Germinal center (tissue), 1 donor: ENCODE results near the gene SRCAP.

Source experiments
- DNase-seq: peaks from one replicate; pipeline ENCODE4 v3.0.0; 2012; ENCODE audit warnings: mixed read lengths, low spot score

SRCAP gene

GRCh38 chr16:30775392-30776188, 76.6 kb downstream of the SRCAP start:
- DNase-seq = peak; percentile 58

- DNase-seq = no peak
These were observed 78.8 kb downstream of the SRCAP start for GRCh38 chr16:30777591-30778297.

- DNase-seq = no peak
These were observed 79.7 kb downstream of the SRCAP start for GRCh38 chr16:30778549-30779244.

DNA sequence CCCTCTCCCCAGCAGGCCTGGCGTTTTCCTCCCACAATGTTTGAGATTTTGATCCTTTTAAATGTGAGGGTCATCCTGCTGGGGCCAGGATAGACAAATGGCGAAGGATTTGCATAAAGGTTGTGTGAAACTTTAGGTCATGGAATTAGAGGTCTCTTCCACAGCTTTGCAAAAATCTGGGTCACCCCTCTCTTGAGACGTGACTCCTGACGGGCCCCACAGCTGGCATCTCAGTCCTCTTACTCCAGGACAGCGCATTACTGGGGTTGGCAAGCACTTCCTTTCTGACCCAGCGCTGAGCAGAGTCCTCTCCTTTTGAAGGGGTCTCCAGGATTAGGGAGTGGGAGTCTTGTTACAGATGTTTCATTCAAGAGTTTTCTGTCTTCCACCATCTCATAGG, 80.6 kb downstream of the SRCAP start:
- DNase-seq = no peak

- DNase-seq = no peak
These were observed 81.0 kb downstream of the SRCAP start for GRCh38 chr16:30780021-30780420.

- no peak for DNase-seq
These were observed 81.6 kb downstream of the SRCAP start for GRCh38 chr16:30780549-30780948.

- DNase-seq = no peak
These were observed 83.7 kb downstream of the SRCAP start for GRCh38 chr16:30782486-30783279.

- DNase-seq = no peak
These were observed 84.5 kb downstream of the SRCAP start for GRCh38 chr16:30783280-30784109.

DNA sequence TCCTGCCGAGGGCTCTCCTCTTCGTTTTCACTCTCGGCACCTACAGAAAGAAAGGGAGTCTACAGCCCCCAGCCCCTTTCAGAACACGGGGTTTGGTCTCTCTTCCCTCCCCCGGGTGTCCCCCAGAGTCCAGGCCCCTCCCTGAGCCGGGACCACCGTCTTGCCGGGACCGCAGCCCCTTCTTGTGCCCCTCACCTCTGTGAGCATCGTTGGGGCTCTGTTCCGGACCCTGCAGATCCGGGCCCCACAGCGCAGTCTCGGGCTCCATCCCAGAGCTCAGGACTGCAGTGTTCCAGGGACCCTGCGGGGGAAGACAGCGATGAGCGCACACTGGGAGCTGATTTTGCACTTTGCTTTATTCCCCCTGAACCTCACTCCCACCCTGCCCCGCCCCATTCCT, 85.2 kb downstream of the SRCAP start:
- no peak for DNase-seq

- no peak for DNase-seq
These were observed 86.4 kb downstream of the SRCAP start for GRCh38 chr16:30785126-30786106.

GRCh38 chr16:30786115-30786935, 87.4 kb downstream of the SRCAP start:
- DNase-seq = no peak

DNA sequence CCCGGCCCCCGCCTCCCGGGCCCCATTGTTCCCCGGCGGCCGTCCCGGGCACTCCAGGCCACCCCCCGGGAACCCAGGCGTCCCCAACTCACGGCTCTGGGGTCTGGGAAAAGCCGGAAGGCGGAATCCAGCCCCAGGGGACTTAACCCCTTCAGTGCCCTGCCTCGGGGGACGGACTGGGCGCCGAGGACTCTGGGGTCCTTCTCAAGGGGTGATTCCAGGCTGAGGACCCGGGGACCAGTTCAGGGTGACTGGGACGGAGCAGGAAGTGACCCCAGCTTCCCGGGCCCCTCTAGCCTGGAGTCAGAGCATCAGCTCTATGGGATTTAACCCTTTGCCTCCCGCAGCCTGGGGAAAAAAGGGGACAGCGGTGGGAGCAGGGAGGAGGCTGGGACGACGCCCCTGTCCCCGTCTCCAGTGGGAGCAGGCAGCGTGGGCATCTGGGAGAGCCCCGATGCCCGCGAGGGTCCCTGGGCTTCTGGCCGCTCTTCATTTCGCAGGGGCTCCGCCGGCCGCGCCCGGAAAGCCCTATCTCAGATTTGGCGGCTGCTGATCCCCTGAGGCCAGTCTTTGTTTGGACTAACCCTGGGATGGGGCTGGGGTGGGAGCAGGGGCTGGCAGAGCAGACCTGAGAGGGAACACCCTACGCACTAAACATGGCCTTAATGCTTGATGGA, 88.1 kb downstream of the SRCAP start, which contains the start of gene ZNF629:
Gene ZNF629, minus strand, starts transcription at position 270 of the 677 bp plus-strand sequence. CDS start 2,723 bp downstream, outside the sequence.
- DNase-seq = no peak

GRCh38 chr16:30787613-30788378, 88.8 kb downstream of the SRCAP start:
- no peak for DNase-seq
